ENCODE data around the gene CPLX3.
"Not testable (repeated sequence)": the region's sequence is repeated elsewhere in the genome, so short reads cannot be mapped to it uniquely, and the experiment has no call there.

CPLX3 gene

DNA sequence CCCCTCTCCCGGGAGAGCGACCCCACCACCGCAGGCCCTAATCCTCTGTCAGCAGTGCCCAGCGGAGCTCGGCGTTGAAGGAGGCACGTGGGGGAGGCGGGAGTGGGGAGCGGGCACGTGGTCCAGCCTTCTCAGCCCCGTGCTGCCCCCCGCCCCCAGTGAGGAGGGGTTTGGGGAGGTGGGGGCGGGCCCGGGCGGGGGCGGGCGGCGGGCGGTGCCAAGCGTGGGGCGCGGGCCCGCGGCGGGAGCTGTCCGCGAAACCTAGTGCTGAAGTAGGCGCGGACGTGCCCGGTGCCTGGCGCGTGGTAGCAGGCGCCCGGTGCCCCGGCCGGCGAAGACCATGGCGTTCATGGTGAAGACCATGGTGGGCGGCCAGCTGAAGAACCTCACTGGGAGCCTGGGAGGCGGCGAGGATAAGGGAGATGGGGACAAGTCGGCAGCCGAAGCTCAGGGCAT is at the start of gene CPLX3:
CPLX3 (plus strand) TSS at position 264 of the 456 bp plus-strand sequence; CDS start at position 341, 77 bp downstream.
- DNase-seq (ENCODE audit: low read depth), result no peak

GRCh38 chr15:74776821-74777768 is 49.3 kb upstream of the CPLX3 start:
- DNase-seq (ENCODE audit: low read depth), result peak; percentile 22

- no peak for DNase-seq (ENCODE audit: low read depth)
These were observed 48.4 kb upstream of the CPLX3 start for GRCh38 chr15:74777769-74778598.

DNA sequence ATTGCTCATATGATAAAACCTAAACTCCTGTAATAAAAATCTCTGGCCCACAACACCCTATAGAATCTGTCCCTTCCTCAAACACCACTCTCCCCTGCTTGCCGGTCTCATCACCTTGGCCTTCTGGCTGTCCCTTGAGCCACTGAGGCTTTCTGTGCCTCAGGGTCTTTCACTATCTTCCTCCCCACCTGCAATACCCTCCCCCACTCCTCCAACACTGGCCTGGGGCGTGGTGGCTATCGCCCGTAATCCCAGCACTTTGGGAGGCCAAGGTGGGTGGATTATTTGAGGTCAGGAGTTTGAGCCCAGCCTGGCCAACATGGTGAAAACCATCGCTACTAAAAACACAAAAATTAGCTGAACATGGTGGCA is 47.8 kb upstream of the CPLX3 start:
- DNase-seq (ENCODE audit: low read depth), result no peak

DNA sequence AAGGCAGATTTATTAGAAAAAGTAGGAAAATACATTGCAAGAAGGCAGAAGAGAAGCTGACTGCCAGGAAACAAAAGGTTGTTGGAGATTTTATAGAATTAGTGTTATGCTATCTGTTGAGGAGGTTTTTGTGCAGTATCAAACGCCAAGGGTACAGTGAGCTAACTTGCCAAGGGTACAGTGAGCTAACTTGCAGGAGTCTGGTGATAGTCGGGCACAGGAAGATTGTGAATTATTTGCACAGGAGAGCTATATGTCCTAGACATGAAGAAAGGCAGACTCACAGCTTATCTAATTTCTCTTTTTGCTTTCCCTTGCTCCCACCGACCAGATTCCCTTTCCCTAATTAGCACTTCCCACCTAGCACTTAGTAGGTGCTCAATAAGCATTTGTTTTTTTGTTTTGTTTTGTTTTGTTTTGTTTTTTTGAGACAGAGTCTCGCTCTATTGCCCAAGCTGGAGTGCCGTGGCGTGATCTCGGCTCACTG is 47.2 kb upstream of the CPLX3 start:
- DNase-seq (ENCODE audit: low read depth), result no peak

DNA sequence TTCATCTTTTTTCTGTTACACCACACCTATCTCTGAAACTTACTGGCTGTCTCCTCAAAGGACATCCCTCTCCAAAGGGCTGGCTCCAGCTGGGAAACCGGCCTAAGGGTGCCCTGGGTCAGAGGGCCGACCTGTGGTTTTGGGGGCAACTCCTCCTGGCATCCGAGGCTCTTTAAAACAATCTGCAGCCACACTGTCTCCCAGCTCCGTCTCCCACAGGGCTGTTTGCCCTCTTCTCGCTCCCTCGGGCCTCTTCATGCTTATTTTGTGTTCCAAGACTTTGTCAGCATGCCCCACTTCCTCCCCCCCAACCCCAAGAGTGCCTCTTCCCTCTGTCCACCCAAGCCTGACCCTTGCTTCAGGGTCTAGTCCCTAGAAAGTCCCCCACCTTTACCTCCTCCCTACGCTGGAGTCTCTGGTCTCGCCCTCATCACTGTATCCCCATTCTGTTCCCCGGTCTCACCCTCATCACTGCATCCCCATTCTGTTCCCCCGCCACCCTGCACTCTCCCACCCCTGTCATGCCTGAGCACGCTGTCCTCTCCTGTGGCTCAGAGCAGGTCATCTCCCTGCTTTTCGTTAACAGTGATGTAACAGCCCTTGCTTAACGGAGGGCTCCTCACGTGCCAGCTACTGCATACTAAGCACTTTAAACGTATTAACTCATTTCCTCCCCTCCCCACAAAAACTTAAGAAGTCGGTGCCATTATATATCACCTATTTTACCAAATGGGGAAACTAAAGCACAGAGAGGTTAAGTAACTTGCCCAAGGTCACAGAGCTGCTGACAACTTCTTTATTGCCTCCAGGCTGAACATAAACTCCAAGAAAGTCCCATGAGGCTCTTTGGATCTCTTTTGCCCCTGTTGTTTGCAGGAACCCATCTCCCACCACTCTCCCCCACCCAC is 45.6 kb upstream of the CPLX3 start:
- peak; percentile 64 for DNase-seq (ENCODE audit: low read depth)

GRCh38 chr15:74781431-74782258 is 44.8 kb upstream of the CPLX3 start, which contains the start of gene CSK:
CSK (plus strand) TSS chr15:74782080; CDS start chr15:74798298, 16,218 bp downstream.
- peak; percentile 75 for DNase-seq (ENCODE audit: low read depth)

DNA sequence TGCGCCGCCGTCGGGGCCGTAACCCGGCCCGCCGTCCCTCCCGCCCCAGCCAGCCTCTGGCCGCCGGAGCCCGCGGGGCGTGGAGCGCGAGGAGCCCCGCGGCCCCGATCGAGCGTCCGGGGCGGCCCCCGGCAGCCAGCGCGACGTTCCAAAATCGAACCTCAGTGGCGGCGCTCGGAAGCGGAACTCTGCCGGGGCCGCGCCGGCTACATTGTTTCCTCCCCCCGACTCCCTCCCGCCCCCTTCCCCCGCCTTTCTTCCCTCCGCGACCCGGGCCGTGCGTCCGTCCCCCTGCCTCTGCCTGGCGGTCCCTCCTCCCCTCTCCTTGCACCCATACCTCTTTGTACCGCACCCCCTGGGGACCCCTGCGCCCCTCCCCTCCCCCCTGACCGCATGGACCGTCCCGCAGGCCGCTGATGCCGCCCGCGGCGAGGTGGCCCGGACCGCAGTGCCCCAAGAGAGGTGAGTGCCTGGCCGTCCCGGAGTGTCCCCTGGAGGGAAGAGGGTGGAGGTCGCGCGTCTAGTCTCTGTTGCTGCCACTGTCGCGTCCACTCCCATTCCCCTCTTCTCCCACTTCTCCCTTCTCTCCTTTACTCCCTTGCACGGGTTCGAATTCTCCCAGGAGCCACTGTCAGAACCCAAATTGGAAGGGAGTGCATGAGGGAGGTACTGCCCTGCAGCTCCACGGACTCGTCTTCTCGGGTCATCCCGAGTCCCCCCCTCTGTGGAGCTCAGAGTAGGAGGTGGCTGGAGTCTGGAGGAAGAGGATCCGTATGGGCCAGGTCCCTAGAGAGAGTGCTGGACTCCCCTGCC is 44.0 kb upstream of the CPLX3 start:
- DNase-seq (ENCODE audit: low read depth), result peak; percentile 48

GRCh38 chr15:74783072-74783807 is 43.2 kb upstream of the CPLX3 start:
- peak; percentile 60 for DNase-seq (ENCODE audit: low read depth)

DNA sequence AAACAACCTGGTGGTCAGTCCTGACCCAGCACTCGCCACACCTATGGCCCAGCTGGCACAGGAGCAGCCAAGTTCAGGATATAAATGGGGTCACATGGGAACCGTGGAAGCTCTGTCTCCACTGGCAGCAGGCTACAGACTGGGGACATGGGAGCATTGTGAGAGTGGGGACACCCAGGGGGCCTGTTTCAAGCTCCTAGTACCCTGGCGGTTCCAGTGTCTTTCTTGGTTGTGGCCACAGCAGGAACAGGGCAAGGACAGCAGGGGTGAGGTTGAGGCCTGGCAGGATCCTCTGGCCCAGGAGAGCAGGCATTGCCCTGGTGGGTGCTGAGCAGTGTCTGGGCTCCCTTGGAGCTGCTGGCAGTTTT is 42.6 kb upstream of the CPLX3 start:
- DNase-seq (ENCODE audit: low read depth), result no peak

DNA sequence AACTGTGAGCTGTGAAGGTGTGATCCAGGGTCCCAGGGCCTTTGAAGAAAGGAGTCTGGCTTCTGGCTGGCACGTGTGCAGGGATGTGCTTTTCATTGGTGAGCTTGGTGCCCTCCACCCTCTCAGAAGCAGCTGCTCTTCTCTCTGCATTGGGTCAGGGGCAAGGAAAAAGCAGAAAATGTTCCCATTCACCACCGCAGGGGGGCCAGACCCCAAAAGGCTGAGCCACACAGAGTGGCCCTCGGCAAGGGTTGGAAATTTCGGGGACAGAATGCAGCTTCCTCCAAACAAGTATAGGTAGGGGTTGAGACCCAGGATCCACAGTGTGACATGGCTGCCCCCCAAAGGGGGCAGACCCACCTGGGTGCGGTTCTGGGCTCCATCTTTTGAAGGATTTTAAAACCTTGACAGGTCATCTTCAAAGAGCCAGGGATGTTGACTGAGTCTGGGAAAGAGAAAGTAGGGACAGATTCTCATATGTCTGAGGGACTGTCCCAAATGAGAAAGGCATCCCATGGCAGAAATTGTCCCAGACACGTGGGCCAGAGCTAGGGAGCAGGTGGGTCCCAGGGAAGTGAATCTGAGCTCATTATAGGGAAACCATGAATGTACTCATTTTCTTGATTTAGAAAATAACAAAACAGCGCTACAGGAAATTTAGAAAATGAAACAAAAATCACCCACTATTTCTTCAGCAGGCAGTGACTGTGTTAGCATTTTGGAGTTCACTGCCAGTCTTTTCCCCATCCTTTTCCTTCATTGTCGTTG is 41.8 kb upstream of the CPLX3 start:
- DNase-seq (ENCODE audit: low read depth), result no peak

DNA sequence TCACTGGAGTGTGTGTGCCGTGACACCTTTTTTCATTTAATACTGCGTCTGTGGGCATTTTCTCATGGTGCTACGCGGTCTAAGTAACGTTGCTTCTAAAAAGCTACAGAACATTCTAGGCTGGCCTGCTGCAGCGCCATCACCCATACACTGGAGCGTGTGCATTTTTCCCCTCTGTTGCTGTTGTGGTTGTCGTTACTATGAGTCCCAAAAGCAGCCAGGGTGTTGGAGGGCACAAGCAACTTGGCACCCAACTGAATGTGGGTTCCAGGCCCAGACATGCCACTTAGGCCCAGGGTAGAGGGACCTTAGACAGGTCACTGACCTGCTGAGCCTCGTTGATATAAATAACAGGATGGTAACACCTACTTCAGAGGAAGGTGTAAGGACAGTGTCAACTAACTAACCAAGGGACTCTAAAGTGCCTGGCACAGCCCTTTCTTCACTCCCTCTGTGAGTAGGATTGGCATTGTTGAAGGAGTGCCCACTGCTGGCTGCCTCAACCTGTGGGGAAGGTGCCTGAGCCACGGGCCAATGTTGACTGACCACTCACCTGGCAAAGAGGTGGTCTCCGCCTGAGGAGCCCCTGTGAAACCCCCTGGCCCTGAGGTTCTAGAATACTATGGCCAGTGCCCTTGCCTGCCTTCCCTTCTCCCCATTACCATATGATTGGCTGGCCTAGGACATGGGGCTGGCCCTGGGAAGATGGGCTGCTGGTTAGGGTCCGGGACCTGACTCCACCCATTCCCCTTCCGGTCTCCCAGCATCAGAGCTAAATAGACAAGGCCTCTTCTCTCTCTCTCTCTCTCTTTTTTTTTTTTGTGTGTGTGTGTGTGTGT is 41.0 kb upstream of the CPLX3 start:
- DNase-seq (ENCODE audit: low read depth), result no peak

DNA sequence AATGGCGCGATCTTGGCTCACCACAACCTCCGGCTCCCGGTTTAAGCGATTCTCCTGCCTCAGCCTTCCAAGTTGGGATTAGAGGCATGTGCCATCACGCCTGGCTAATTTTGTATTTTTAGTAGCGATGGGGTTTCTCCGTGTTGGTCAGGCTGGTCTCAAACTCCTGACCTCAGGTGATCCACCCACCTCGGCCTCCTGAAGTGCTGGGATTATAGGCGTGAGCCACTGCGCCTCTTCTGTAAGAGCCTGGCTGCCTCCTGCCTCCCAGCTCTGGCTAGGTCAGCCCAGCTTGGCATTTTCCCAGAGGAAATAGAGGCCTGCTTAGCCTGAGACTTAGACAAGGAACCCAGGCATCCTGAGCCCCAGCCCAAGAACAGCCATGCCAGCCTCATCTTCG is 40.3 kb upstream of the CPLX3 start:
- DNase-seq (ENCODE audit: low read depth), result not testable (repeated sequence)

GRCh38 chr15:74786551-74787165 is 39.8 kb upstream of the CPLX3 start:
- DNase-seq (ENCODE audit: low read depth), result no peak

- peak; percentile 75 for DNase-seq (ENCODE audit: low read depth)
These were observed 39.0 kb upstream of the CPLX3 start for GRCh38 chr15:74787251-74788041.

Data from ELR (cell line).